ENCODE data around the gene EPOP. TPM values are rescaled to one million over a fixed set of nuclear protein-coding genes. Genes with fewer than 3 reads are reported as not detected.

EPOP gene
- total and polyA plus RNA-seq, 2 experiments from 2014 or later, result 0.42 to 2.4 TPM

- H3K4me1 Mint-ChIP-seq, result peaks cover 66% of the 10 kb centered on the region
- Histone ChIP-seq H3F3A (replicated peaks; ENCODE audit: low read depth) (peaks cover 44% of the 10 kb centered on the region), H3K27me3 (ENCODE audit: insufficient read depth) (peaks cover 85% of the 10 kb centered on the region), H3K79me2 (replicated peaks; ENCODE audit: insufficient read depth) (no peaks in the 10 kb centered on the region), H2AFZ (peak overlapping the region; percentile 91), H3K9me2 (ENCODE audit: insufficient read depth) (no peaks in the 10 kb centered on the region), H3K4me3 (peak overlapping the region; percentile 84), H4K20me1 (replicated peaks; ENCODE audit: insufficient read depth) (peaks cover 19% of the 10 kb centered on the region), H3K27ac (ENCODE audit: low read depth) (no peak overlapping the region), H3K4me2 (peak overlapping the region; percentile 87), H3K36me3 (ENCODE audit: insufficient read depth) (no peaks in the 10 kb centered on the region), H3K4me1 (ENCODE audit: insufficient read depth) (peaks cover 42% of the 10 kb centered on the region)
- TF ChIP-seq EZH2 (IDR thresholded peaks at IDR 0.05; ENCODE audit: low read depth, unreplicated experiment) (peak; percentile 48), NANOG (IDR thresholded peaks at IDR 0.05; ENCODE audit: borderline replicate concordance) (no peak)
- peaks cover 5% of the 10 kb centered on the region; the same call in 2 of the 3 replicates for H3K9me3 Mint-ChIP-seq
- H3K27me3 Mint-ChIP-seq (ENCODE audit: insufficient read depth, low read depth, poor library complexity), result peaks cover 78% of the 10 kb centered on the region
- DNase-seq (ENCODE audit: low spot score) (peak; percentile 80), ATAC-seq (peak; percentile 3)
- H3K27ac Mint-ChIP-seq, result no peak overlapping the region
- peak overlapping the region; percentile 90 for H3K4me3 Mint-ChIP-seq
- H3K36me3 Mint-ChIP-seq (ENCODE audit: low read depth), result peaks cover 8% of the 10 kb centered on the region; the same call in 2 of the 3 replicates
Measured at GRCh38 chr17:38705803-38706504, 31.2 kb upstream of the EPOP start.

- H3K27ac ChIP-seq (ENCODE audit: low read depth), result no peak overlapping the region
- peak overlapping the region; percentile 90; the same call in 2 of the 3 replicates for H3K4me3 Mint-ChIP-seq
- H3K4me3 ChIP-seq, result peak overlapping the region; percentile 84
- H3K4me2 ChIP-seq, result peak overlapping the region; percentile 87
- H3K27me3 Mint-ChIP-seq (ENCODE audit: insufficient read depth, low read depth, poor library complexity), result peaks cover 82% of the 10 kb centered on the region
- peaks cover 19% of the 10 kb centered on the region for H4K20me1 ChIP-seq (replicated peaks; ENCODE audit: insufficient read depth)
- H3K4me1 Mint-ChIP-seq, result peaks cover 61% of the 10 kb centered on the region
- peaks cover 5% of the 10 kb centered on the region; the same call in 2 of the 3 replicates for H3K9me3 Mint-ChIP-seq
- H3K4me1 ChIP-seq (ENCODE audit: insufficient read depth), result peaks cover 40% of the 10 kb centered on the region
- H3K27me3 ChIP-seq (ENCODE audit: insufficient read depth), result peaks cover 90% of the 10 kb centered on the region
- H3F3A ChIP-seq (replicated peaks; ENCODE audit: low read depth), result peaks cover 45% of the 10 kb centered on the region
- H3K36me3 Mint-ChIP-seq (ENCODE audit: low read depth), result peaks cover 8% of the 10 kb centered on the region; the same call in 2 of the 3 replicates
- no peaks in the 10 kb centered on the region for H3K36me3 ChIP-seq (ENCODE audit: insufficient read depth)
- no peak for ATAC-seq
- H2AFZ ChIP-seq, result no peak overlapping the region
- H3K9me2 ChIP-seq (ENCODE audit: insufficient read depth), result no peaks in the 10 kb centered on the region
- peak; percentile 45 for DNase-seq (ENCODE audit: low spot score)
- no peaks in the 10 kb centered on the region for H3K79me2 ChIP-seq (replicated peaks; ENCODE audit: insufficient read depth)
- H3K27ac Mint-ChIP-seq, result no peak overlapping the region
- no peak for TF ChIP-seq ZNF114 (CRISPR knock-in tag; IDR thresholded peaks at IDR 0.05)
- TF ChIP-seq ZNF462 (CRISPR knock-in tag; IDR thresholded peaks at IDR 0.05), result no peak
- TF ChIP-seq STAT1 (IDR thresholded peaks at IDR 0.05; ENCODE audit: unreplicated experiment), result no peak
- no peak for TF ChIP-seq ZNF331 (CRISPR knock-in tag; IDR thresholded peaks at IDR 0.05; ENCODE audit: low read depth)
- no peak for TF ChIP-seq JUNB (IDR thresholded peaks at IDR 0.05; ENCODE audit: unreplicated experiment)
- TF ChIP-seq REST (IDR thresholded peaks at IDR 0.05; ENCODE audit: unreplicated experiment), result no peak
- no peak for TF ChIP-seq EZH2 (IDR thresholded peaks at IDR 0.05; ENCODE audit: low read depth, unreplicated experiment)
- TF ChIP-seq POLR2AphosphoS5 (IDR thresholded peaks at IDR 0.05; ENCODE audit: low read depth), result no peak
- TF ChIP-seq EZH2phosphoT487 (IDR thresholded peaks at IDR 0.05; ENCODE audit: unreplicated experiment), result no peak
- TF ChIP-seq NANOG (IDR thresholded peaks at IDR 0.05; ENCODE audit: borderline replicate concordance), result no peak
- TF ChIP-seq CREB1 (CRISPR knock-in tag; IDR thresholded peaks at IDR 0.05; ENCODE audit: low read depth), result no peak
Measured at GRCh38 chr17:38705523-38705802, 30.7 kb upstream of the EPOP start.

All from GM23338 (cell line).